ENCODE measurements around the gene CTCFL.

DNA sequence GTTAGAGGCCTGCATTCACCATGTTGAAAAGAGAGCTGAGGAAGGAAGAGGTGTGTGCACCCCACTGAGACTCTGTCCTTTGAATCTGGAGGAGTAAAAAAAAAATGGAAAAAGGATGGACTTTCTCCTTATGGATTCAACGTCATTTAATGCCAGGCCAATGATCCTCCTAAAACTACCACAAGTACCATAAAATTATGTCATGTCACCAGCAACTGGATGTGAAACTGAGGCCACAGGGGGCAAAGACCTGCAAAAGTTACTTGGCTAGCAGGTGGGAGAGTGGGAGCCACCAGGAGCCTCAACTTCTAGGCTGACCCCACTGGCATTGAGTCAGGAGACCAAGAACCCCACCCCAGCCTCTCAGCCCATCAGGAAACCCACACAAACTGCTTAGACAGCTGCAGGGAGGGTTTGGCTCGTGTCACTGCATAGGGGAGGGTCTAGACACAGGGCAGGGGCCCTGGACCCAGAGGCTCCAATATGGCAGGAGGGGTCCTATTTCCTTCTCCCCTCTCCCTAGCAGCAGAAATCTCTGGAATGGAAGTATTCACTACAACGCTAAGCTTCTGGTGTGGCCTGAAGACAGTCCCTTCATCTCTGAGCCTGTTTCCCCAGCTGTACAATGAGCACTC lies 47.0 kb upstream of the CTCFL start:
- TF ChIP-seq CTCF (IDR thresholded peaks at IDR 0.05) (no peak), POLR2A (IDR thresholded peaks at IDR 0.05) (no peak)
